Mononuclear cell (primary cell): Measurements from ENCODE around the gene CNOT8. TPM values are rescaled to one million over a fixed set of nuclear protein-coding genes. Genes with fewer than 3 reads are reported as not detected.
"Not testable (repeated sequence)": the region's sequence is repeated elsewhere in the genome, so short reads cannot be mapped to it uniquely, and the experiment has no call there.

Source experiments
- H3K27me3 ChIP-seq: 2 replicates; pipeline ENCODE4 v1.6.0; 2011; ENCODE audit warnings: low read length, control low read depth; ENCODE audit not compliant: insufficient read depth
- H3K4me1 ChIP-seq: 2 replicates; pipeline ENCODE4 v1.5.1; 2011; ENCODE audit warnings: mild to moderate bottlenecking, low read length, control low read depth; ENCODE audit not compliant: insufficient read depth
- H3K4me3 ChIP-seq: 2 replicates; pipeline ENCODE4 v1.5.1; 2011; ENCODE audit warnings: mild to moderate bottlenecking, low read length, moderate library complexity
- H3K9me3 ChIP-seq: 2 replicates; pipeline ENCODE4 v1.5.1; 2011; ENCODE audit warnings: low read depth, mild to moderate bottlenecking, control low read depth, low read length
- total RNA-seq: library from RNA; depleted of rRNA; stranded (reverse); fragments of >200 nt; gene quantifications from one replicate; pipeline ENCODE4 v1.2.3, GENCODE V29; 2012

The CNOT8 gene
- total RNA-seq, 1 donor = 190 TPM

DNA sequence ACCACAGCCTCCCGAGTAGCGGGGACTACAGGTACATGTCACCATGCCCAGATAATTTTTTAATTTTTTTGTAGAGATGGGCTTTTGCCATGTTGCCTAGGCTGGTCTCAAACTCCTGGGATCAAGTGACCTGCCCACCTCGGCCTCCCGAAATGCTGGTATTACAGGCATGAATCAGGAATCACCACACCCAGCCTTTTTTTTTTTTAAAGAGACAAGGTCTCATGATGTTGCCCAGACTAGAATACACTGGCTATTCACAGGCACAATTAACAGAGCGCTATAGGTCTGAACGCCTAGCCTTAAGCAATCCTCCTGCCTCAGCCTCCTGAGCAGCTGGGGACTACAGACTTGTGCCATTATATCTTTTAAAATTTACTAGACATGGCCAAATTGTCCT, 43.5 kb downstream of the CNOT8 start:
- Histone ChIP-seq H3K27me3 (no peaks in the 10 kb centered on the region), H3K9me3 (no peaks in the 10 kb centered on the region), H3K4me1 (no peaks in the 10 kb centered on the region), H3K4me3 (no peak overlapping the region)

DNA sequence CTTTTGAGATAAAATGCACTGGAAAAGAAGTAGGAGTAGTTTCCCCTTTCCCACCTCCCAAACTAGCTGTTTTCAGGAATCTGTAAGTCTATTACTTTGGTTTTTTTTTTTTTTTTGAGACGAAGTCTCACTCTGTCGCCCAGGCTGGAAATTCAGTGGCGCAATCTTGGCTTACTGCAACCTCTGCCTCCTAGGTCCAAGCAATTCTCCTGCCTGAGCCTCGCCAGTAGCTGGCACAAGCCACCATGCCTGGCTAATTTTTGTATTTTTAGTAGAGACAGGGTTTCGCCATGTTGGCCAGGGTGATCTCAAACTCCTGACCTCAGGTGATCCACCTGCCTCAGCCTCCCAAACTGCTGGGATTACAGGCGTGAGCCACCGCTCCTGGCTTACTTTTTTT, 47.2 kb downstream of the CNOT8 start:
- not testable (repeated sequence) for H3K4me1 ChIP-seq, H3K9me3 ChIP-seq, H3K27me3 ChIP-seq, H3K4me3 ChIP-seq

DNA sequence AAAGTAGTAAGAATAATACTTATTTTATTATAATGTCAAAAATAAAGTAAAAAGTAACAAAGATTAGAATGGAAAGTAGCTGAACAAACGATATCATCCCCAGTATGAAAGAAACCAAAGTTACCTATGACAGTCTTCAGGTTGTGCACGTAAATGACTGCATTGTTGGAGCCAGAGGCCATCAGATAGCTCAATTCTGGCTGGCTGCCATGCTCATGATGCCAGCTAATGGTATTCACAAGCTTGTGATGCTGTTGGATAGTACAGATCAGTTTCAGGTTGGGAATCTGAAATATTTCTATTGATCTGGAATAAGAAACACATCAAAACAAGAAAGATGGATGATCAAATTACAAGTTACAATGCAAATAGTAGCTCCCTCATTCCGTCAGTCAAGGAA, 58.4 kb downstream of the CNOT8 start:
- Histone ChIP-seq H3K9me3 (no peaks in the 10 kb centered on the region), H3K27me3 (no peaks in the 10 kb centered on the region), H3K4me3 (no peak overlapping the region), H3K4me1 (no peaks in the 10 kb centered on the region)

DNA sequence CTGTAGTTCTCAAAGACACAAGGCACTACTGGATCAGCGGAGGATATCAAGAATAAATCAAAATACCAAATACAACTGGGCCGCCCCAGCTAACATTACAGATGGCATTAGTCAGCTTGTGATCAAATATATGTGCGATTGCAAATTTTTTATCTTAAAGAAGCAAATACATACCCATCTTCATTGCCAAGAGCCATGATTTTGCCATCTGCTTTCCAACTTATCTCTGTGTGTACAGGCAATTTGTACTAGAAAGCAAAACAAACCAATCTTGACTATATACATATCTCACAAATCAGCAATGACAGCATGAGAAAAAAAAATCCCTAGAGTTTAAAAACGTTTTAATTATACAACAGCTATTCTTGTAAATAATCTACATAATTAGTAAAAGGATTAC, 59.3 kb downstream of the CNOT8 start:
- Histone ChIP-seq H3K4me1 (no peaks in the 10 kb centered on the region), H3K9me3 (no peaks in the 10 kb centered on the region), H3K4me3 (no peak overlapping the region), H3K27me3 (no peaks in the 10 kb centered on the region)

DNA sequence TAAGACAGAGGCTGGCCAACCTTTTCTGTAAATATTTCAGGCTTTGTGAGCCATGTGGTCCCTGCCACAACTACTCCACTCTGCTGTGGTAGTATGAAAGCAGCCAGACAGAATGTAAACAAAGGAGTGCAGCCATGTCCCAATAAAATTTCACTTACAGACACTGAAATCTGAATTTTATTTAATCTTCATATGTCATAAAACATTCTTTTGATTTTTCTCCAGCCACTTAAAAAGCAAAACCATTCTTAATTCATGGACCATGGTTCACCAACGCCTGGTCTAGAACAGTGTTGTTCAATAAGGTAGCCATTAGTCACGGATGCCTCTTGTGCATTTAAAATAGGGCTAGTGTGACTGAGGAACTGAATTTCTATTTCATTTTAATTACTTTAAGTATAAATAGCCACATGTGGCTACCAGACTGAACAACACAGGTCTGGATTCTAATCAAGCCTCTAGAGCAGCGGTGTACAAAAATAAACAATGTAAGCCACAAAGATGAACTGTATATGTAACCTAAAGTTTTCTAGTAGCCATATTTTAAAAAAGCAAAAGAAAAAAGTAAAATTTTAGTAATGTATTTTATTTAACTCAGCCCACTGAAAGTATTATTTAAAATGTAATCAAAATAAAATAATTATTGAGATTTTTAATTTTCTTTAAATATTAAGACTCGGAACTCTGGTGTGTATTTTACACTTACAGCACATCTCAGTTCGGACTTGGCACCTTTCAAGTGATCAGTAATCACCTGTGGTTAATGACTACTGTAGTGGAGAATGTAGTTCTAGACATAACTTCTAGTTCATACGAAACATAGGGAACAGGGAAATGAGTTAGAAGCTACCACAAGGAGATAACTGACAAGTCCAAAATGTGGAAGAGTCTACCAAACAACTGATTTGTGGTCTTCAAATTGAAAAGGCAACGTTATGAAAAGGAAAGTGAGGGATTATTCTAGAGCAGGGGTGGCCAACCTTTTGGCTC, 65.3 kb downstream of the CNOT8 start:
- Histone ChIP-seq H3K9me3 (no peaks in the 10 kb centered on the region), H3K4me1 (no peaks in the 10 kb centered on the region), H3K4me3 (no peak overlapping the region), H3K27me3 (no peaks in the 10 kb centered on the region)

Other genes with a start within 250 kb of the CNOT8 start
- gene LARP1, start 103.2 kb upstream of the CNOT8 start, total RNA-seq = 45.3 TPM
- 17.8 TPM for gene FAXDC2, start 8.0 kb upstream of the CNOT8 start, total RNA-seq
- gene GEMIN5, start 79.6 kb downstream of the CNOT8 start, total RNA-seq = 3.7 TPM
- 11.6 TPM for gene MRPL22, start 82.4 kb downstream of the CNOT8 start, total RNA-seq
- not detected for gene KIF4B, start 155.1 kb downstream of the CNOT8 start, total RNA-seq